Liver (tissue), 9 donors: ENCODE measurements around the gene ANKRD35. TPM values are rescaled to one million over a fixed set of nuclear protein-coding genes. Genes with fewer than 3 reads are reported as not detected.

Source experiments
- DNase-seq: peaks from one replicate; pipeline ENCODE4 v3.0.0-alpha.2; 2017; ENCODE audit warnings: low spot score
- H3K27ac ChIP-seq, 2 donors: one replicate each; pipeline ENCODE4 v1.7.0; 2013; ENCODE audit warnings: inconsistent platforms in 2 of 2, low read length in 2 of 2, control low read depth in 1 of 2, low read depth in 1 of 2, mild to moderate bottlenecking in 1 of 2
- H3K27me3 ChIP-seq, 4 donors: one replicate each; pipeline versions ENCODE4 v1.6.1 to v1.7.0; 2013; ENCODE audit warnings: low read length in 3 of 4, inconsistent platforms in 1 of 4, mild to moderate bottlenecking in 1 of 4, moderate library complexity in 1 of 4; ENCODE audit not compliant: control insufficient read depth in 4 of 4, insufficient read depth in 4 of 4
- H3K36me3 ChIP-seq, 4 donors: one replicate each; pipeline versions ENCODE4 v1.6.1 to v1.7.0; 2013; ENCODE audit warnings: low read length in 3 of 4, mild to moderate bottlenecking in 3 of 4, low read depth in 1 of 4, moderate library complexity in 1 of 4; ENCODE audit not compliant: control insufficient read depth in 4 of 4, insufficient read depth in 3 of 4
- H3K4me1 ChIP-seq, 4 donors: one replicate each; pipeline versions ENCODE4 v1.6.1 to v1.7.0; 2013; ENCODE audit warnings: low read length in 3 of 4, mild to moderate bottlenecking in 3 of 4, moderate library complexity in 1 of 4; ENCODE audit not compliant: control insufficient read depth in 4 of 4, insufficient read depth in 4 of 4
- H3K4me3 ChIP-seq, 3 donors: one replicate each; pipeline versions ENCODE4 v1.6.1 to v1.7.0; 2013; ENCODE audit warnings: low read length in 3 of 3, control low read depth in 1 of 3, low read depth in 1 of 3, mild to moderate bottlenecking in 1 of 3
- H3K9ac ChIP-seq, 2 donors: one replicate each; pipeline ENCODE4 v1.7.0; 2013; ENCODE audit warnings: low read length in 2 of 2, mild to moderate bottlenecking in 2 of 2, moderate library complexity in 2 of 2, control low read depth in 1 of 2, low read depth in 1 of 2
- H3K9me3 ChIP-seq, 4 donors: one replicate each; pipeline versions ENCODE4 v1.6.1 to v1.7.0; 2013; ENCODE audit warnings: low read length in 3 of 4; ENCODE audit not compliant: control insufficient read depth in 4 of 4
- ATF3 ChIP-seq: IDR thresholded peaks from 2 replicates; pipeline ENCODE4 v1.6.1; 2016; ENCODE audit warnings: antibody characterized with exemption
- CTCF ChIP-seq: fragments of 150-350 bp; IDR thresholded peaks from 2 replicates; pipeline ENCODE4 v1.5.1; 2017; ENCODE audit warnings: improper control_type of control experiment, low read depth, low read length; ENCODE audit not compliant: missing input control
- EGR1 ChIP-seq, 2 donors: IDR thresholded peaks; 2 replicates each; pipeline ENCODE4 v1.6.1; 2016 to 2018; ENCODE audit warnings: antibody characterized with exemption in 2 of 2, low read depth in 2 of 2
- FOXA1 ChIP-seq: IDR thresholded peaks from 2 replicates; pipeline ENCODE4 v1.6.1; 2016; ENCODE audit warnings: antibody characterized with exemption
- FOXA2 ChIP-seq: IDR thresholded peaks from 2 replicates; pipeline ENCODE4 v1.6.1; 2016; ENCODE audit warnings: antibody characterized with exemption
- GABPA ChIP-seq, 2 donors: IDR thresholded peaks in 1 of 2; conservative IDR thresholded peaks in 1 of 2; 2 replicates each; pipeline ENCODE4 v1.6.1; 2016; ENCODE audit warnings: antibody characterized with exemption in 2 of 2, mild to moderate bottlenecking in 1 of 2, moderate library complexity in 1 of 2
- HNF4A ChIP-seq, 2 donors: conservative IDR thresholded peaks; 2 replicates each; pipeline ENCODE4 v1.6.1; 2016; ENCODE audit warnings: antibody characterized with exemption in 2 of 2, mild to moderate bottlenecking in 2 of 2
- HNF4G ChIP-seq: IDR thresholded peaks from 2 replicates; pipeline ENCODE4 v1.6.1; 2016; ENCODE audit warnings: antibody characterized with exemption
- JUND ChIP-seq, 2 donors: IDR thresholded peaks; 2 replicates each; pipeline ENCODE4 v1.6.1; 2016; ENCODE audit warnings: antibody characterized with exemption in 2 of 2
- NR2F2 ChIP-seq: IDR thresholded peaks from 2 replicates; pipeline ENCODE4 v1.6.1; 2016; ENCODE audit warnings: antibody characterized with exemption
- RAD21 ChIP-seq, 2 donors: IDR thresholded peaks; 2 replicates each; pipeline ENCODE4 v1.6.1; 2016; ENCODE audit warnings: antibody characterized with exemption in 2 of 2, mild to moderate bottlenecking in 2 of 2
- REST ChIP-seq: IDR thresholded peaks from 2 replicates; pipeline ENCODE4 v1.6.1; 2016; ENCODE audit warnings: antibody characterized with exemption, mild to moderate bottlenecking
- RXRA ChIP-seq, 2 donors: IDR thresholded peaks; 2 replicates each; pipeline ENCODE4 v1.6.1; 2017 to 2018; ENCODE audit warnings: antibody characterized with exemption in 2 of 2, mild to moderate bottlenecking in 1 of 2
- SP1 ChIP-seq: IDR thresholded peaks from 2 replicates; pipeline ENCODE4 v1.6.1; 2018; ENCODE audit warnings: antibody characterized with exemption, mild to moderate bottlenecking
- TAF1 ChIP-seq: conservative IDR thresholded peaks from 2 replicates; pipeline ENCODE4 v1.6.1; 2016; ENCODE audit warnings: antibody characterized with exemption, mild to moderate bottlenecking
- YY1 ChIP-seq: IDR thresholded peaks from 2 replicates; pipeline ENCODE4 v1.6.1; 2016; ENCODE audit warnings: antibody characterized with exemption, mild to moderate bottlenecking
- WGBS: extraction: QIAGEN DNeasy Blood & Tissue Kit; methylation state at CpG from one replicate; pipeline ENCODE4 v1.1.7; 2013; 5-methylcytosine and 5-hydroxymethylcytosine counted together
- polyA plus RNA-seq, 2 donors: library from polyadenylated mRNA; stranded (reverse) in 1 of 2; unstranded in 1 of 2; fragments of 200-250 nt in 1 of 2; fragments of >200 nt in 1 of 2; fragmentation: Nextera tagmentation in 1 of 2; extraction: Ambion mirVana in 1 of 2; gene quantifications; one replicate each; pipeline versions ENCODE4 v1.2.1 to v1.2.3, GENCODE V29; 2013 to 2015
- total RNA-seq, 2 donors: library from RNA; depleted of rRNA; stranded (reverse); fragments of >200 nt; gene quantifications; one replicate each; pipeline ENCODE4 v1.2.3, GENCODE V29; 2014
- TF ChIP-seq, protein P1 (sequence below): IDR thresholded peaks from 2 replicates; pipeline ENCODE4 v1.6.1; 2016; ENCODE audit warnings: antibody characterized with exemption
- TF ChIP-seq, protein P2 (sequence below): IDR thresholded peaks from 2 replicates; pipeline ENCODE4 v1.6.1; 2016; ENCODE audit warnings: antibody characterized with exemption
- donor health status: healthy.
- donor health status: healthy.
- donor health status: healthy.
- donor health status: healthy.
- donor health status: healthy.

ANKRD35 gene
- total and polyA plus RNA-seq, 4 donors = 0.05 to 1.9 (median 1.4) TPM

- Histone ChIP-seq H3K36me3 (no peaks in the 10 kb centered on the region), H3K27ac (no peak overlapping the region), H3K9me3 (no peaks in the 10 kb centered on the region), H3K4me3 (no peak overlapping the region), H3K4me1 (peaks cover 0 to 14% (median 4%) of the 10 kb centered on the region in 4 donors), H3K27me3 (no peaks in the 10 kb centered on the region), H3K9ac (no peak overlapping the region)
- DNase-seq = no peak
- 100% methylated on average over 1 of the region's 1 CpG for WGBS
- TF ChIP-seq HNF4G (no peak), REST (no peak), RXRA (IDR thresholded peaks at IDR 0.05) (no peak), NR2F2 (no peak), HNF4A (conservative IDR thresholded peaks at IDR 0.05) (no peak), YY1 (no peak), JUND (IDR thresholded peaks at IDR 0.05) (no peak), FOXA1 (no peak), RAD21 (IDR thresholded peaks at IDR 0.05) (no peak), FOXA2 (no peak), CTCF (no peak), TAF1 (no peak), EGR1 (IDR thresholded peaks at IDR 0.05; ENCODE audit: low read depth in 2 of 2) (no peak), GABPA (IDR thresholded peaks at IDR 0.05 in 1 of 2, conservative IDR thresholded peaks at IDR 0.05 in 1 of 2) (no peak), ATF3 (no peak), SP1 (no peak)
- TF ChIP-seq, protein P1, sequence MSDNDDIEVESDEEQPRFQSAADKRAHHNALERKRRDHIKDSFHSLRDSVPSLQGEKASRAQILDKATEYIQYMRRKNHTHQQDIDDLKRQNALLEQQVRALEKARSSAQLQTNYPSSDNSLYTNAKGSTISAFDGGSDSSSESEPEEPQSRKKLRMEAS = no peak
- TF ChIP-seq, protein P2, sequence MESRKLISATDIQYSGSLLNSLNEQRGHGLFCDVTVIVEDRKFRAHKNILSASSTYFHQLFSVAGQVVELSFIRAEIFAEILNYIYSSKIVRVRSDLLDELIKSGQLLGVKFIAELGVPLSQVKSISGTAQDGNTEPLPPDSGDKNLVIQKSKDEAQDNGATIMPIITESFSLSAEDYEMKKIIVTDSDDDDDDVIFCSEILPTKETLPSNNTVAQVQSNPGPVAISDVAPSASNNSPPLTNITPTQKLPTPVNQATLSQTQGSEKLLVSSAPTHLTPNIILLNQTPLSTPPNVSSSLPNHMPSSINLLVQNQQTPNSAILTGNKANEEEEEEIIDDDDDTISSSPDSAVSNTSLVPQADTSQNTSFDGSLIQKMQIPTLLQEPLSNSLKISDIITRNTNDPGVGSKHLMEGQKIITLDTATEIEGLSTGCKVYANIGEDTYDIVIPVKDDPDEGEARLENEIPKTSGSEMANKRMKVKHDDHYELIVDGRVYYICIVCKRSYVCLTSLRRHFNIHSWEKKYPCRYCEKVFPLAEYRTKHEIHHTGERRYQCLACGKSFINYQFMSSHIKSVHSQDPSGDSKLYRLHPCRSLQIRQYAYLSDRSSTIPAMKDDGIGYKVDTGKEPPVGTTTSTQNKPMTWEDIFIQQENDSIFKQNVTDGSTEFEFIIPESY = no peak
Measured at GRCh38 chr1:145895471-145895870, 9.8 kb upstream of the ANKRD35 start.
